ENCODE measurements around the gene CCL24. TPM values are rescaled to one million over a fixed set of nuclear protein-coding genes. Genes with fewer than 3 reads are reported as not detected.

Gene CCL24
- total and polyA plus RNA-seq, 7 donors = 24.4 to 32.8 (median 25.2) TPM; not detected in 4

- no peaks in the 10 kb centered on the region for H3K4me1 ChIP-seq
- TF ChIP-seq POLR2A (IDR thresholded peaks at IDR 0.05) (no peak), POLR2AphosphoS5 (IDR thresholded peaks at IDR 0.05) (no peak), EP300 (IDR thresholded peaks at IDR 0.05) (no peak), CTCF (IDR thresholded peaks at IDR 0.05) (no peak)
- DNase-seq = no peak
- H3K27ac ChIP-seq = no peak overlapping the region
- H3K4me3 ChIP-seq = no peak overlapping the region
- WGBS, 2 donors = 80 to 92% methylated on average over 2 of the region's 2 CpGs
- no peaks in the 10 kb centered on the region for H3K9me3 ChIP-seq
- H3K27me3 ChIP-seq = no peaks in the 10 kb centered on the region
- no peaks in the 10 kb centered on the region for H3K36me3 ChIP-seq
- intact Hi-C loops (cut with DNase I) = no loop called here
These were observed 6.1 kb upstream of the CCL24 start for GRCh38 chr7:75819711-75820110.

GRCh38 chr7:75818472-75818871, 4.9 kb upstream of the CCL24 start:
- H3K9me3 ChIP-seq = no peaks in the 10 kb centered on the region
- no peak overlapping the region for H3K4me3 ChIP-seq
- DNase-seq = no peak
- H3K27ac ChIP-seq = no peak overlapping the region
- H3K36me3 ChIP-seq = no peaks in the 10 kb centered on the region
- H3K27me3 ChIP-seq = no peaks in the 10 kb centered on the region
- no peaks in the 10 kb centered on the region for H3K4me1 ChIP-seq
- WGBS, 2 donors = 80 to 86% methylated on average over 5 of the region's 5 CpGs
- TF ChIP-seq CTCF (IDR thresholded peaks at IDR 0.05) (no peak), POLR2AphosphoS5 (IDR thresholded peaks at IDR 0.05) (no peak), POLR2A (IDR thresholded peaks at IDR 0.05) (no peak), EP300 (IDR thresholded peaks at IDR 0.05) (no peak)
- intact Hi-C loops (cut with DNase I) = no loop called here

- Histone ChIP-seq H3K9me3 (no peaks in the 10 kb centered on the region), H3K27me3 (no peaks in the 10 kb centered on the region), H3K36me3 (no peaks in the 10 kb centered on the region), H3K4me3 (no peak overlapping the region), H3K4me1 (no peaks in the 10 kb centered on the region), H3K27ac (no peak overlapping the region)
- no peak for DNase-seq
- intact Hi-C loops (cut with DNase I) = no loop called here
- WGBS, 2 donors = 75 to 84% methylated on average over 6 of the region's 6 CpGs
- TF ChIP-seq CTCF (IDR thresholded peaks at IDR 0.05) (no peak), EP300 (IDR thresholded peaks at IDR 0.05) (no peak), POLR2AphosphoS5 (IDR thresholded peaks at IDR 0.05) (no peak), POLR2A (IDR thresholded peaks at IDR 0.05) (no peak)
These were observed 3.5 kb upstream of the CCL24 start for GRCh38 chr7:75817116-75817515.

- H3K4me1 ChIP-seq = no peaks in the 10 kb centered on the region
- TF ChIP-seq POLR2A (IDR thresholded peaks at IDR 0.05) = no peak
- TF ChIP-seq CTCF (IDR thresholded peaks at IDR 0.05) = no peak
- TF ChIP-seq POLR2AphosphoS5 (IDR thresholded peaks at IDR 0.05) = no peak
- no peak for TF ChIP-seq EP300 (IDR thresholded peaks at IDR 0.05)
- WGBS, 2 donors = 48 to 68% methylated on average over 10 of the region's 10 CpGs
These were observed 1.9 kb upstream of the CCL24 start for GRCh38 chr7:75815418-75816064.

More at GRCh38 chr7:75815418-75816064, 1.9 kb upstream of the CCL24 start:
- H3K9me3 ChIP-seq = no peaks in the 10 kb centered on the region
- no peak overlapping the region for H3K4me3 ChIP-seq
- H3K36me3 ChIP-seq = no peaks in the 10 kb centered on the region
- no peak overlapping the region for H3K27ac ChIP-seq
- no peak for DNase-seq
- no peaks in the 10 kb centered on the region for H3K27me3 ChIP-seq
- intact Hi-C loops (cut with DNase I) = no loop called here
